Measurements from ENCODE around the gene HPCA.
"Not testable (repeated sequence)": the region's sequence is repeated elsewhere in the genome, so short reads cannot be mapped to it uniquely, and the experiment has no call there.

The HPCA gene

GRCh38 chr1:32903991-32904785 is 17.9 kb downstream of the HPCA start:
- DNase-seq: no peak

- DNase-seq: no peak
Observed at GRCh38 chr1:32904797-32905196, 18.5 kb downstream of the HPCA start.

- not testable (repeated sequence) for DNase-seq
Observed at GRCh38 chr1:32905588-32905987, 19.3 kb downstream of the HPCA start.

- no peak for DNase-seq
Observed at GRCh38 chr1:32906654-32907053, 20.4 kb downstream of the HPCA start.

- no peak for DNase-seq
Observed at GRCh38 chr1:32907435-32907834, 21.1 kb downstream of the HPCA start.

- no peak for DNase-seq
Observed at GRCh38 chr1:32910319-32910718, 24.0 kb downstream of the HPCA start.

- DNase-seq: no peak
Observed at GRCh38 chr1:32915766-32916706, 29.7 kb downstream of the HPCA start.

- DNase-seq: no peak
Observed at GRCh38 chr1:32917521-32917920, 31.2 kb downstream of the HPCA start.

- DNase-seq: no peak
Observed at GRCh38 chr1:32918179-32918578, 31.9 kb downstream of the HPCA start.

GRCh38 chr1:32919811-32920733 is 33.8 kb downstream of the HPCA start:
- no peak for DNase-seq

- DNase-seq: no peak
Observed at GRCh38 chr1:32920833-32921232, 34.5 kb downstream of the HPCA start.

GRCh38 chr1:32924881-32925344 is 38.6 kb downstream of the HPCA start:
- DNase-seq: no peak

- no peak for DNase-seq
Observed at GRCh38 chr1:32925403-32926162, 39.3 kb downstream of the HPCA start.

GRCh38 chr1:32926562-32926961 is 40.3 kb downstream of the HPCA start:
- no peak for DNase-seq

GRCh38 chr1:32927441-32927840 is 41.1 kb downstream of the HPCA start:
- DNase-seq: no peak

- DNase-seq: no peak
Observed at GRCh38 chr1:32928285-32928684, 42.0 kb downstream of the HPCA start.

- no peak for DNase-seq
Observed at GRCh38 chr1:32928715-32929114, 42.4 kb downstream of the HPCA start.

GRCh38 chr1:32929366-32929765 is 43.1 kb downstream of the HPCA start:
- DNase-seq: no peak

GRCh38 chr1:32931760-32932159 is 45.5 kb downstream of the HPCA start:
- DNase-seq: no peak

- no peak for DNase-seq
Observed at GRCh38 chr1:32933742-32934322, 47.5 kb downstream of the HPCA start.

GRCh38 chr1:32934535-32934934 is 48.2 kb downstream of the HPCA start:
- DNase-seq: no peak

All from T1000 (cell line).